Ascending aorta (tissue), 2 donors: ENCODE results near the gene VPS33B. TPM values are rescaled to one million over a fixed set of nuclear protein-coding genes. Genes with fewer than 3 reads are reported as not detected.

Experiments used
- DNase-seq, 2 donors: peaks; one replicate each; pipeline ENCODE4 v3.0.0-alpha.2; 2019; ENCODE audit warnings: low spot score in 2 of 2
- H3K27ac ChIP-seq, 2 donors: fragments of 200-600 bp; sonication (generic); one replicate each; pipeline ENCODE4 v1.5.1; 2016 to 2017; ENCODE audit warnings: mild to moderate bottlenecking in 1 of 2
- H3K27me3 ChIP-seq: fragments of 200-600 bp; sonication (generic); one replicate; pipeline ENCODE4 v1.5.1; 2017
- H3K36me3 ChIP-seq, 2 donors: fragments of 200-600 bp; sonication (generic); one replicate each; pipeline ENCODE4 v1.5.1; 2016
- H3K4me1 ChIP-seq, 2 donors: fragments of 200-600 bp; sonication (generic); one replicate each; pipeline ENCODE4 v1.5.1; 2016 to 2017; ENCODE audit warnings: mild to moderate bottlenecking in 1 of 2
- H3K4me3 ChIP-seq, 2 donors: fragments of 200-600 bp; sonication (generic); one replicate each; pipeline ENCODE4 v1.5.1; 2016 to 2017; ENCODE audit warnings: mild to moderate bottlenecking in 1 of 2
- H3K9me3 ChIP-seq, 2 donors: fragments of 200-600 bp; sonication (generic); one replicate each; pipeline ENCODE4 v1.5.1; 2016
- intact Hi-C: fragments of 100-400 bp; cut with DNase I; formaldehyde crosslinking; loops from one replicate; pipeline ENCODE4 v1.15.1; 2023
- total RNA-seq: library from RNA; depleted of rRNA; stranded (reverse); fragments of >200 nt; gene quantifications from one replicate; pipeline ENCODE4 v1.1.0, GENCODE V29; 2016
- TF ChIP-seq, protein P1 (sequence below), 3 experiments: fragments of 200-600 bp in 2 of 3; fragments of 450-650 bp in 1 of 3; sonication (generic) in 2 of 3; IDR thresholded peaks; one replicate each; pipeline ENCODE4 v1.5.1; 2016 to 2019; ENCODE audit warnings: antibody characterized with exemption in 3 of 3, mild to moderate bottlenecking in 1 of 3, moderate library complexity in 1 of 3

VPS33B gene
- total RNA-seq, 1 donor from 2014 or later = 0.53 TPM

DNA sequence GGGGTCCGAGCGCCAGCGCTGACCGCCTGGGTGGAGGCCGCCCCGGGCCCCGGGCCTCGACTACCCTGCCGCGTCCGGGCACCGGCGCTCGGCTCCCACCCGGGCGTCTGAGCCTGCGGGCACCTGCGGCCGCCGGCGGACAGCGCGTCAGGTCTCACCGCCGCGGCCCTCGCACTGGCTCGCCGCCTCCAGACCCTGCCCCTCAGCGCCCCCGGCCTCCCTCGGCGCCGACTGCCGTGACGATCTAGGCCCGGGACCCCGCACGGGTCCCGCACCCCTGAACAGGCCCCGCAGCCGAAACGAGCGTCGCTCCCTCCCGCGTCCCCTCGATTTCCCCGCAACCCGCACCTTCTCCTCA, 28.4 kb downstream of the VPS33B start:
- intact Hi-C loops = loop anchor here (1.0 kb wide), 3 partner anchors 28 to 92 kb away; partner anchors contain the start of gene VPS33B
- Histone ChIP-seq H3K27ac (peak overlapping the region; percentile 92 to 95), H3K9me3 (no peaks in the 10 kb centered on the region), H3K36me3 (peaks cover 0 to 11% of the 10 kb centered on the region in 2 donors), H3K27me3 (no peaks in the 10 kb centered on the region), H3K4me3 (peak overlapping the region; percentile 82 to 89), H3K4me1 (peaks cover 4 to 5% of the 10 kb centered on the region in 2 donors)
- TF ChIP-seq, protein P1, sequence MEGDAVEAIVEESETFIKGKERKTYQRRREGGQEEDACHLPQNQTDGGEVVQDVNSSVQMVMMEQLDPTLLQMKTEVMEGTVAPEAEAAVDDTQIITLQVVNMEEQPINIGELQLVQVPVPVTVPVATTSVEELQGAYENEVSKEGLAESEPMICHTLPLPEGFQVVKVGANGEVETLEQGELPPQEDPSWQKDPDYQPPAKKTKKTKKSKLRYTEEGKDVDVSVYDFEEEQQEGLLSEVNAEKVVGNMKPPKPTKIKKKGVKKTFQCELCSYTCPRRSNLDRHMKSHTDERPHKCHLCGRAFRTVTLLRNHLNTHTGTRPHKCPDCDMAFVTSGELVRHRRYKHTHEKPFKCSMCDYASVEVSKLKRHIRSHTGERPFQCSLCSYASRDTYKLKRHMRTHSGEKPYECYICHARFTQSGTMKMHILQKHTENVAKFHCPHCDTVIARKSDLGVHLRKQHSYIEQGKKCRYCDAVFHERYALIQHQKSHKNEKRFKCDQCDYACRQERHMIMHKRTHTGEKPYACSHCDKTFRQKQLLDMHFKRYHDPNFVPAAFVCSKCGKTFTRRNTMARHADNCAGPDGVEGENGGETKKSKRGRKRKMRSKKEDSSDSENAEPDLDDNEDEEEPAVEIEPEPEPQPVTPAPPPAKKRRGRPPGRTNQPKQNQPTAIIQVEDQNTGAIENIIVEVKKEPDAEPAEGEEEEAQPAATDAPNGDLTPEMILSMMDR (IDR thresholded peaks at IDR 0.05) = no peak
- DNase-seq = no peak

DNA sequence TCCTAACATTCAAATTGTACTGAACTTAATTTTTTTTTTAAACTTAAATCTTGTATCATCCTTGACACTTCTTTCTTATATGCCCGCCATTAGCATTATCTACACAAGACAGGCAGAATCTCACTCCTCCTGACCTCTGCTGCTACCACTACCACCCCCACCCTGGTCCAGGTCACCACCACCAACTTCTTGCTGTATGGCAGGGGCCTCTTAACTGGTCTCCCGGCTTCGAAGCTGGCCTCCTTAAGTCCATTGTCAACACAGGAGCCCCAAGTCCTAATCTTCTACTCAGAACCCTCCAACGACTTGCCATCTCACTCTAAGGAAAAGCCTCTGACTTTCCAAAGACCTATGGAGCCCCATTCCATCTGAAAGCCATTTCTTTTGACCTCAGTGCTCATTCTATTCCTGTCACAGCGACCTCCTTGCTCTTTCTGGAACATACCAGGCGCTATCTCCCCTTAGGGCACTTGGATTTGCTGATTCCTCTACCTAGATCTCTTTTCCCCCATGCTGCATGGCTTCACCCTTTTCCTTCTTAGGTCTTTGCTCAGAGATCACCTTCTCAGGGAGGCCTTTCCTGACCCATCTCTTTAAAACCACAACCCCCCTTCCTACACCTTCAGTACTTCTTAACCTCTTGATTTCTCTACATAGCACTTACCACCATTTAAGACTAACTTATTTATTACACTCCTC, 30.7 kb downstream of the VPS33B start:
- DNase-seq = no peak
- Histone ChIP-seq H3K9me3 (no peaks in the 10 kb centered on the region), H3K27ac (no peak overlapping the region), H3K36me3 (no peaks in the 10 kb centered on the region), H3K27me3 (no peaks in the 10 kb centered on the region), H3K4me3 (no peak overlapping the region), H3K4me1 (peaks cover 4 to 5% of the 10 kb centered on the region in 2 donors)
- TF ChIP-seq, protein P1 (IDR thresholded peaks at IDR 0.05) = no peak
- intact Hi-C loops = no loop called here

DNA sequence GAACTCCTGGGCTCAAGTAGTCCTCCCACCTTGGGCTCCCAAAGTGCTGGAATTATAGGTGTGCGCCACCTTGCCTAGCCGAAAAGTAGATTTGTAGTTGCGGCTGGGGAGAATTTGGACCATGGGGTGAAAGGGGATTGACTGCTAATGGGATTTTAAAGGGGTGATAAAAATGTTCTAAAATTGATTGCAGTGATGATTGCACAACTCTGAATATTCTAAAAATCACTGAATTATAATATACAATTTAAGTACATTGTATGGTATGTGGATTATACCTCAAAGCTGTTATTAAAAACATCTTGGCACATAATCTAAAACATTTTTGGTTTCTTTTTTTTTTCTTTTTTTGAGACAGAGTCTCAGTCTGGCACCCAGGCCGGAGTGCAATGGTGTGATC, 31.9 kb downstream of the VPS33B start:
- Histone ChIP-seq H3K27ac (no peak overlapping the region), H3K9me3 (no peaks in the 10 kb centered on the region), H3K4me1 (peaks cover 4 to 5% of the 10 kb centered on the region in 2 donors), H3K4me3 (no peak overlapping the region), H3K27me3 (no peaks in the 10 kb centered on the region), H3K36me3 (no peaks in the 10 kb centered on the region)
- intact Hi-C loops = no loop called here
- TF ChIP-seq, protein P1 (IDR thresholded peaks at IDR 0.05) = no peak
- no peak for DNase-seq

GRCh38 chr15:90989040-90989768, 33.2 kb downstream of the VPS33B start:
- Histone ChIP-seq H3K27me3 (no peaks in the 10 kb centered on the region), H3K27ac (no peak overlapping the region), H3K4me3 (no peak overlapping the region), H3K9me3 (no peaks in the 10 kb centered on the region), H3K4me1 (peaks cover 4 to 5% of the 10 kb centered on the region in 2 donors), H3K36me3 (no peaks in the 10 kb centered on the region)
- intact Hi-C loops = no loop called here
- TF ChIP-seq, protein P1 (IDR thresholded peaks at IDR 0.05) = no peak
- DNase-seq = no peak

- H3K4me1 ChIP-seq = no peaks in the 10 kb centered on the region
- H3K27ac ChIP-seq = no peak overlapping the region
- no peaks in the 10 kb centered on the region for H3K36me3 ChIP-seq
- no peak for DNase-seq
- H3K4me3 ChIP-seq = no peak overlapping the region
- no peaks in the 10 kb centered on the region for H3K9me3 ChIP-seq
- TF ChIP-seq, protein P1 (IDR thresholded peaks at IDR 0.05) = no peak
- H3K27me3 ChIP-seq = no peaks in the 10 kb centered on the region
- intact Hi-C loops = no loop called here
Observed at GRCh38 chr15:90988296-90988695, 34.1 kb downstream of the VPS33B start.
